CD14-positive monocyte (primary cell): ENCODE measurements around the gene GNAZ. TPM values are rescaled to one million over a fixed set of nuclear protein-coding genes. Genes with fewer than 3 reads are reported as not detected.

ENCODE experiments used
- DNase-seq, 3 donors: peaks; one replicate each; pipeline ENCODE4 v3.0.0-alpha.2; 2011 to 2022
- H2AFZ ChIP-seq: 2 replicates; pipeline ENCODE4 v1.6.0; 2012; ENCODE audit warnings: mild to moderate bottlenecking, low read depth, low read length, inconsistent platforms; ENCODE audit not compliant: insufficient read depth, poor library complexity, severe bottlenecking
- H3K27ac ChIP-seq, 2 donors: 1 replicate in 1 of 2; 2 replicates in 1 of 2; pipeline ENCODE4 v1.5.1; 2012 to 2013; ENCODE audit warnings: low read length in 2 of 2, control low read depth in 1 of 2, inconsistent platforms in 1 of 2, low read depth in 1 of 2, mild to moderate bottlenecking in 1 of 2
- H3K27me3 ChIP-seq, 2 donors: one replicate each; pipeline versions ENCODE4 v1.6.0 to v1.6.1; 2011 to 2013; ENCODE audit warnings: low read length in 2 of 2; ENCODE audit not compliant: control insufficient read depth in 2 of 2, insufficient read depth in 2 of 2
- H3K36me3 ChIP-seq, 2 donors: replicated peaks in 1 of 2; 1 replicate in 1 of 2; 2 replicates in 1 of 2; pipeline versions ENCODE4 v1.5.1 to v1.6.1; 2012 to 2013; ENCODE audit warnings: low read length in 2 of 2, control low read depth in 1 of 2, inconsistent platforms in 1 of 2, mild to moderate bottlenecking in 1 of 2; ENCODE audit not compliant: insufficient read depth in 2 of 2, control insufficient read depth in 1 of 2
- H3K4me1 ChIP-seq, 2 donors: 1 replicate in 1 of 2; 2 replicates in 1 of 2; pipeline versions ENCODE4 v1.5.1 to v1.6.1; 2012 to 2013; ENCODE audit warnings: low read length in 2 of 2, control low read depth in 1 of 2, inconsistent platforms in 1 of 2, mild to moderate bottlenecking in 1 of 2, moderate library complexity in 1 of 2; ENCODE audit not compliant: insufficient read depth in 2 of 2, control insufficient read depth in 1 of 2
- H3K4me2 ChIP-seq: replicated peaks from 2 replicates; pipeline ENCODE3; 2012; ENCODE audit warnings: low read length, moderate library complexity, mild to moderate bottlenecking; ENCODE audit not compliant: poor library complexity, severe bottlenecking; ENCODE audit errors: extremely low read depth
- H3K4me3 ChIP-seq, 3 experiments: fragments of 200-600 bp in 1 of 3; sonication (generic) in 1 of 3; replicated peaks in 1 of 3; 1 replicate in 2 of 3; 2 replicates in 1 of 3; pipeline ENCODE4 v1.5.1; 2011 to 2013; ENCODE audit warnings: low read length in 3 of 3, mild to moderate bottlenecking in 3 of 3, control low read depth in 2 of 3, low read depth in 2 of 3, inconsistent platforms in 1 of 3, moderate library complexity in 1 of 3
- H3K79me2 ChIP-seq: 2 replicates; pipeline ENCODE4 v1.6.0; 2012; ENCODE audit warnings: mild to moderate bottlenecking, control low read depth, inconsistent platforms, low read length, moderate library complexity; ENCODE audit not compliant: insufficient read depth
- H3K9ac ChIP-seq: 2 replicates; pipeline ENCODE4 v1.6.0; 2017; ENCODE audit warnings: low read length, mild to moderate bottlenecking; ENCODE audit not compliant: insufficient read depth, poor library complexity, severe bottlenecking
- H3K9me3 ChIP-seq, 2 donors: replicated peaks in 1 of 2; 1 replicate in 1 of 2; 2 replicates in 1 of 2; pipeline versions ENCODE4 v1.5.1 to v1.6.1; 2012 to 2013; ENCODE audit warnings: low read length in 2 of 2, control low read depth in 1 of 2; ENCODE audit not compliant: control insufficient read depth in 1 of 2, insufficient read depth in 1 of 2
- H4K20me1 ChIP-seq: 2 replicates; pipeline ENCODE4 v1.6.0; 2012; ENCODE audit warnings: mild to moderate bottlenecking, low read length, control low read depth, moderate library complexity; ENCODE audit not compliant: insufficient read depth
- H3K27ac Mint-ChIP-seq, 7 donors: one replicate each; pipeline ENCODE4 v1.8.0; 2020; ENCODE audit warnings: mild to moderate bottlenecking in 7 of 7, mixed read lengths in 7 of 7, moderate library complexity in 6 of 7, inconsistent platforms in 2 of 7
- H3K27me3 Mint-ChIP-seq, 3 donors: one replicate each; pipeline ENCODE4 v1.8.0; 2021 to 2022; ENCODE audit warnings: low read depth in 3 of 3, mild to moderate bottlenecking in 3 of 3, mixed read lengths in 3 of 3, moderate library complexity in 3 of 3, inconsistent platforms in 1 of 3
- H3K36me3 Mint-ChIP-seq, 2 donors: one replicate each; pipeline ENCODE4 v1.8.0; 2020; ENCODE audit warnings: mixed read lengths in 2 of 2, inconsistent platforms in 1 of 2, mild to moderate bottlenecking in 1 of 2
- H3K4me1 Mint-ChIP-seq: one replicate; pipeline ENCODE4 v1.8.0; 2020; ENCODE audit warnings: mild to moderate bottlenecking, mixed read lengths
- H3K4me3 Mint-ChIP-seq, 2 donors: one replicate each; pipeline ENCODE4 v1.8.0; 2020; ENCODE audit warnings: mild to moderate bottlenecking in 2 of 2, mixed read lengths in 2 of 2, moderate library complexity in 1 of 2
- H3K9me3 Mint-ChIP-seq, 7 donors: one replicate each; pipeline ENCODE4 v1.8.0; 2020 to 2022; ENCODE audit warnings: mixed read lengths in 7 of 7, mild to moderate bottlenecking in 6 of 7, moderate library complexity in 6 of 7, inconsistent platforms in 2 of 7
- WGBS: methylation state at CpG from one replicate; pipeline ENCODE4 v1.1.5; 2013; ENCODE audit warnings: missing lambda C conversion rate; ENCODE audit not compliant: insufficient coverage; 5-methylcytosine and 5-hydroxymethylcytosine counted together
- intact Hi-C, 2 donors: fragments of 100-400 bp; cut with micrococcal nuclease; formaldehyde crosslinking; loops; one replicate each; pipeline versions ENCODE4 v1.15.0 to v1.15.1; 2023
- polyA plus RNA-seq, 3 donors: library from polyadenylated mRNA; depleted of rRNA in 1 of 3; unstranded in 2 of 3; stranded (reverse) in 1 of 3; fragments of 300-500 nt in 2 of 3; fragments of >200 nt in 1 of 3; fragmentation: Illumina TruSeq in 2 of 3; gene quantifications; 1 replicate in 2 of 3; 2 replicates in 1 of 3; pipeline ENCODE4 v1.2.3, GENCODE V29; 2012 to 2021
- TF ChIP-seq, protein P1 (sequence below): fragments of 200-600 bp; IDR thresholded peaks from one replicate; pipeline ENCODE4 v1.8.0; 2022; ENCODE audit warnings: antibody characterized with exemption, mild to moderate bottlenecking

Gene GNAZ
- polyA plus RNA-seq, 3 donors, result 0.04 to 0.05 TPM; not detected in 1

DNA sequence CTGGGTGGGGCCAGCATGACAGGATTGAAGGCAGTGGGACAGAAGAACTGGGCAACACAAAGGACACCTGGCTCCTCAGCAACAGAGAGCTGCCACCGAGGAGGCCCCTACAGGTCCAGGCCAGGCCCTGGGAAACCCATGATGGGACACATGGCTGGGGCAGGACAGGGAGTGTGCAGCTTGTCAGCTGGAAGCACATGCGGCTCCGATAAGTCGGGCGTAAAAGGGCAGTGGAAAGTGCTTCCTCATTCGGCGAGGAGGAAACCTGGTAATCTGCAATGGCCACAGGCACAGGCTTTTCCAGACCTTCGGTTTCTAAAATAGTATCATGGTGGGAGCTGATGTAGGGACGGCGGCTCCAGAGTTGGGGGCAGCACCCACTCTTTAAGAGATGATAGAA, 16.5 kb downstream of the GNAZ start:
- Histone ChIP-seq H4K20me1 (no peaks in the 10 kb centered on the region), H2AFZ (peak overlapping the region; percentile 69), H3K79me2 (no peaks in the 10 kb centered on the region), H3K4me3 (peak overlapping the region in 1 of 3 experiments; percentile 41), H3K4me2 (peak overlapping the region; percentile 44), H3K9ac (no peak overlapping the region), H3K27me3 (no peaks in the 10 kb centered on the region), H3K9me3 (no peaks in the 10 kb centered on the region), H3K4me1 (peaks cover 15 to 19% of the 10 kb centered on the region in 2 donors), H3K27ac (no peak overlapping the region), H3K36me3 (no peaks in the 10 kb centered on the region)
- Mint-ChIP-seq H3K27ac (peak overlapping the region in 2 of 7 donors; percentile 31 to 38), H3K4me3 (peak overlapping the region; percentile 31 to 80), H3K9me3 (no peaks in the 10 kb centered on the region), H3K27me3 (peaks cover 0 to 10% (median 2%) of the 10 kb centered on the region in 3 donors), H3K36me3 (no peaks in the 10 kb centered on the region), H3K4me1 (peaks cover 21% of the 10 kb centered on the region)
- WGBS, result 2% methylated on average over 10 of the region's 10 CpGs
- TF ChIP-seq, protein P1, sequence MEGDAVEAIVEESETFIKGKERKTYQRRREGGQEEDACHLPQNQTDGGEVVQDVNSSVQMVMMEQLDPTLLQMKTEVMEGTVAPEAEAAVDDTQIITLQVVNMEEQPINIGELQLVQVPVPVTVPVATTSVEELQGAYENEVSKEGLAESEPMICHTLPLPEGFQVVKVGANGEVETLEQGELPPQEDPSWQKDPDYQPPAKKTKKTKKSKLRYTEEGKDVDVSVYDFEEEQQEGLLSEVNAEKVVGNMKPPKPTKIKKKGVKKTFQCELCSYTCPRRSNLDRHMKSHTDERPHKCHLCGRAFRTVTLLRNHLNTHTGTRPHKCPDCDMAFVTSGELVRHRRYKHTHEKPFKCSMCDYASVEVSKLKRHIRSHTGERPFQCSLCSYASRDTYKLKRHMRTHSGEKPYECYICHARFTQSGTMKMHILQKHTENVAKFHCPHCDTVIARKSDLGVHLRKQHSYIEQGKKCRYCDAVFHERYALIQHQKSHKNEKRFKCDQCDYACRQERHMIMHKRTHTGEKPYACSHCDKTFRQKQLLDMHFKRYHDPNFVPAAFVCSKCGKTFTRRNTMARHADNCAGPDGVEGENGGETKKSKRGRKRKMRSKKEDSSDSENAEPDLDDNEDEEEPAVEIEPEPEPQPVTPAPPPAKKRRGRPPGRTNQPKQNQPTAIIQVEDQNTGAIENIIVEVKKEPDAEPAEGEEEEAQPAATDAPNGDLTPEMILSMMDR, result no peak
- intact Hi-C loops, result no loop called here
- DNase-seq, result peak; percentile 10 to 29 (median 24)

DNA sequence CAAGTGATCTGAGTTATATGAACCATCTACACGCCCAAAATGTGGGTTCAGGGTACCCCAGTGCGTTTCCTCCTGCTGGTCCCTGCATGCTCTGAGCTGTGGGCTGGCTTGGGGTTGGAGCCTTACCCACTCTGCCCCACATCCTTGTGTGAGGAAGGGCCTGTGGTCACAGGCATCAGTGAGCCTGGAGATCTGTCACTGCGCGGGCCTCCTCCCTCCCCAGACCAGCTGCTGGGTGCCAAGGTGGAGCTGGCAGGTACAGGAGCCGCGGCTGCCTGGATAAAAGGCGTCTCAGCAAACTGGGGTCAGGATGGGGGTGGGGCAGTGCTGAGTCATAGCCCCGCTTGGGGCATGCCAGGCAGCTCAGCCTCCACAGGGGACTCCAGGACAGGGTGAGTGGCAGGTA, 17.9 kb downstream of the GNAZ start:
- DNase-seq, result no peak
- H3K27ac Mint-ChIP-seq, result no peak overlapping the region
- no peak overlapping the region for H3K4me2 ChIP-seq

More for the DNA sequence above, 17.9 kb downstream of the GNAZ start:
- no peak overlapping the region for H3K9ac ChIP-seq
- 66% methylated on average over 6 of the region's 8 CpGs for WGBS
- Mint-ChIP-seq H3K4me3 (no peak overlapping the region), H3K4me1 (peaks cover 21% of the 10 kb centered on the region), H3K9me3 (peaks cover 0 to 3% (median 0%) of the 10 kb centered on the region in 7 donors), H3K36me3 (no peaks in the 10 kb centered on the region), H3K27me3 (peaks cover 0 to 7% (median 0%) of the 10 kb centered on the region in 3 donors)
- TF ChIP-seq, protein P1, result no peak
- peaks cover 15 to 19% of the 10 kb centered on the region in 2 donors for H3K4me1 ChIP-seq
- no peaks in the 10 kb centered on the region for H3K79me2 ChIP-seq
- H3K9me3 ChIP-seq, result no peaks in the 10 kb centered on the region
- no peaks in the 10 kb centered on the region for H3K27me3 ChIP-seq
- H3K36me3 ChIP-seq, result no peaks in the 10 kb centered on the region
- no peak overlapping the region for H3K4me3 ChIP-seq
- H2AFZ ChIP-seq, result peak overlapping the region; percentile 69
- intact Hi-C loops, result no loop called here
- H3K27ac ChIP-seq, result no peak overlapping the region
- H4K20me1 ChIP-seq, result no peaks in the 10 kb centered on the region
